GM19351 (cell line): ENCODE data around the gene PRKRIP1.
"Not testable (repeated sequence)": the region's sequence is repeated elsewhere in the genome, so short reads cannot be mapped to it uniquely, and the experiment has no call there.

Experiments used
- ATAC-seq: cut with Tn5 transposase; IDR thresholded peaks from one replicate; pipeline ENCODE4 v1.9.1; 2021; ENCODE audit warnings: mild to moderate bottlenecking, moderate library complexity; ENCODE audit not compliant: unreplicated experiment

Gene PRKRIP1

DNA sequence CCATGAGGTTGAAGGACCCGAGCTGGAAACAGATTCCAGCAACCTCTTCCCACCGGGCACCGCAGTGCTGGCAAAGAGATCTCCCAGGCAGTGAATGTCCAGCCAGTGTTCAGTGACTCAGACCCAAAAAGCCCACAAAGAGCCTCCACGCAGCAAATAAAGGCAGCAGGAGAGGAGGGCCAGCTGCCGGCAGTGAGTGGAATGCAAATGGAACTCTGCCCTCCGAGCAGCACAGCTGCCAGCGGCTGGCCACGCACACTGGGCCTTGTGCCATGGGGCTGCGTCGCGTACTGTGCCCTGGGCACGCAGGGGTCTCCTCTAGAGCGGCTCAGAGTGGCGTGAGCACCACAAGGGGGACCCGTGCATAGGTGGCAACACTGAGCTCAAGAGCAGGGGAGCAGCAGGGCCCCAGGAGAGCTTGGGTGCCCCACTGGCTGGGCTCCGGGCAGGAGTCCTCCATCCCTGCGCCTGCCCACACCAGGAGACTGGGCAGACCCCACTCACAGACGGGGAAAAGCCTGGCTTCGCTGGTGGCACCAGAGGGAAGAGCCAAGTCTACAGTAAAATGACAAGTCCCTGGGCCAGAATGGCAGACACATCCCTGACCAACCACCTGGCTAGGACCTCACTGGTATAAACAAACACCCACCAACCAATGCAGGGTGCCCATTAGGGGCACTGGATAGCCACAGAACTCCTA lies 78.7 kb downstream of the PRKRIP1 start:
- ATAC-seq = not testable (repeated sequence)
